Measurements from ENCODE around the gene ENTR1.

Gene ENTR1

GRCh38 chr9:136454026-136454796, 43.8 kb upstream of the ENTR1 start:
- DNase-seq (ENCODE audit: extremely low read depth, insufficient read length): no peak
- Histone ChIP-seq H3K4me3 (replicated peaks; ENCODE audit: low read depth, low read length) (no peak overlapping the region), H3K36me3 (ENCODE audit: control insufficient read depth, insufficient read depth, low read length) (peaks cover 45% of the 10 kb centered on the region), H3K27me3 (replicated peaks; ENCODE audit: control insufficient read depth, insufficient read depth, low read length) (no peaks in the 10 kb centered on the region)
- TF ChIP-seq CTCF (IDR thresholded peaks at IDR 0.05; ENCODE audit: insufficient read depth, low read length, poor library complexity, severe bottlenecking): no peak

- DNase-seq (ENCODE audit: extremely low read depth, insufficient read length): no peak
- Histone ChIP-seq H3K36me3 (ENCODE audit: control insufficient read depth, insufficient read depth, low read length) (peaks cover 43% of the 10 kb centered on the region), H3K27me3 (replicated peaks; ENCODE audit: control insufficient read depth, insufficient read depth, low read length) (no peaks in the 10 kb centered on the region), H3K4me3 (replicated peaks; ENCODE audit: low read depth, low read length) (no peak overlapping the region)
- TF ChIP-seq CTCF (IDR thresholded peaks at IDR 0.05; ENCODE audit: insufficient read depth, low read length, poor library complexity, severe bottlenecking): no peak
These were observed 42.9 kb upstream of the ENTR1 start for GRCh38 chr9:136453326-136453725.

- H3K36me3 ChIP-seq (ENCODE audit: control insufficient read depth, insufficient read depth, low read length): peaks cover 45% of the 10 kb centered on the region
- no peak for TF ChIP-seq CTCF (IDR thresholded peaks at IDR 0.05; ENCODE audit: insufficient read depth, low read length, poor library complexity, severe bottlenecking)
These were observed 40.9 kb upstream of the ENTR1 start for GRCh38 chr9:136451221-136451877.

GRCh38 chr9:136448655-136449054, 38.2 kb upstream of the ENTR1 start:
- peaks cover 36% of the 10 kb centered on the region for H3K36me3 ChIP-seq (ENCODE audit: control insufficient read depth, insufficient read depth, low read length)
- no peak for TF ChIP-seq CTCF (IDR thresholded peaks at IDR 0.05; ENCODE audit: insufficient read depth, low read length, poor library complexity, severe bottlenecking)
- no peak overlapping the region for H3K4me3 ChIP-seq (replicated peaks; ENCODE audit: low read depth, low read length)
- DNase-seq (ENCODE audit: extremely low read depth, insufficient read length): no peak
- H3K27me3 ChIP-seq (replicated peaks; ENCODE audit: control insufficient read depth, insufficient read depth, low read length): no peaks in the 10 kb centered on the region

More at GRCh38 chr9:136451221-136451877, 40.9 kb upstream of the ENTR1 start:
- no peak for DNase-seq (ENCODE audit: extremely low read depth, insufficient read length)
- no peaks in the 10 kb centered on the region for H3K27me3 ChIP-seq (replicated peaks; ENCODE audit: control insufficient read depth, insufficient read depth, low read length)
- no peak overlapping the region for H3K4me3 ChIP-seq (replicated peaks; ENCODE audit: low read depth, low read length)

GRCh38 chr9:136447173-136447778, 36.9 kb upstream of the ENTR1 start:
- DNase-seq (ENCODE audit: extremely low read depth, insufficient read length): no peak
- no peak overlapping the region for H3K4me3 ChIP-seq (replicated peaks; ENCODE audit: low read depth, low read length)
- TF ChIP-seq CTCF (IDR thresholded peaks at IDR 0.05; ENCODE audit: insufficient read depth, low read length, poor library complexity, severe bottlenecking): no peak
- peaks cover 37% of the 10 kb centered on the region for H3K36me3 ChIP-seq (ENCODE audit: control insufficient read depth, insufficient read depth, low read length)
- H3K27me3 ChIP-seq (replicated peaks; ENCODE audit: control insufficient read depth, insufficient read depth, low read length): no peaks in the 10 kb centered on the region
